GM23338 (cell line): ENCODE measurements around the gene CBFA2T2. TPM values are rescaled to one million over a fixed set of nuclear protein-coding genes. Genes with fewer than 3 reads are reported as not detected.

Experiments
- ATAC-seq: fragments of 200-7000 bp; cut with Tn5 transposase; 3 replicates; pipeline ENCODE4 v1.9.1; 2020
- DNase-seq: peaks from one replicate; pipeline ENCODE4 v3.0.0-alpha.2; 2015; ENCODE audit warnings: low spot score
- H2AFZ ChIP-seq: fragments of 200-600 bp; sonication (generic); 2 replicates; pipeline ENCODE4 v1.8.0; 2016; ENCODE audit warnings: antibody characterized with exemption, mild to moderate bottlenecking, moderate library complexity
- H3F3A ChIP-seq: fragments of 200-600 bp; sonication (generic); replicated peaks from 2 replicates; pipeline ENCODE4 v1.8.0; 2017; ENCODE audit warnings: antibody characterized with exemption, mixed run types, low read depth
- H3K27ac ChIP-seq: fragments of 200-600 bp; sonication (generic); 2 replicates; pipeline ENCODE4 v1.6.1; 2016; ENCODE audit warnings: low read depth
- H3K27me3 ChIP-seq: fragments of 200-600 bp; sonication (generic); 2 replicates; pipeline ENCODE4 v1.8.0; 2016; ENCODE audit warnings: mild to moderate bottlenecking, mixed run types, moderate library complexity; ENCODE audit not compliant: insufficient read depth
- H3K36me3 ChIP-seq: fragments of 200-600 bp; sonication (generic); 2 replicates; pipeline ENCODE4 v1.8.0; 2016; ENCODE audit warnings: mild to moderate bottlenecking; ENCODE audit not compliant: insufficient read depth
- H3K4me1 ChIP-seq: fragments of 200-600 bp; sonication (generic); 2 replicates; pipeline ENCODE4 v1.8.0; 2016; ENCODE audit warnings: mild to moderate bottlenecking, moderate library complexity; ENCODE audit not compliant: insufficient read depth
- H3K4me2 ChIP-seq: fragments of 200-600 bp; sonication (generic); 2 replicates; pipeline ENCODE4 v1.7.1; 2017; ENCODE audit warnings: mixed run types
- H3K4me3 ChIP-seq: fragments of 200-600 bp; sonication (generic); 2 replicates; pipeline ENCODE4 v1.6.1; 2016; ENCODE audit warnings: mixed run types
- H3K79me2 ChIP-seq: fragments of 200-600 bp; sonication (generic); replicated peaks from 2 replicates; pipeline ENCODE4 v1.8.0; 2017; ENCODE audit warnings: mild to moderate bottlenecking; ENCODE audit not compliant: insufficient read depth
- H3K9me2 ChIP-seq: fragments of 200-600 bp; sonication (generic); 2 replicates; pipeline ENCODE4 v1.8.0; 2017; ENCODE audit not compliant: insufficient read depth
- H4K20me1 ChIP-seq: fragments of 200-600 bp; sonication (generic); replicated peaks from 2 replicates; pipeline ENCODE4 v1.8.0; 2017; ENCODE audit warnings: mild to moderate bottlenecking; ENCODE audit not compliant: insufficient read depth
- H3K27ac Mint-ChIP-seq: 2 replicates; pipeline ENCODE4 v1.8.0; 2020; ENCODE audit warnings: inconsistent platforms, mild to moderate bottlenecking, moderate library complexity, mixed read lengths
- H3K27me3 Mint-ChIP-seq: 3 replicates; pipeline ENCODE4 v1.8.0; 2022; ENCODE audit warnings: low read depth, mild to moderate bottlenecking, moderate library complexity, mixed read lengths, inconsistent platforms; ENCODE audit not compliant: insufficient read depth, poor library complexity
- H3K36me3 Mint-ChIP-seq: 3 replicates; pipeline ENCODE4 v1.8.0; 2021; ENCODE audit warnings: low read depth, mild to moderate bottlenecking, inconsistent platforms, moderate library complexity, mixed read lengths
- H3K4me1 Mint-ChIP-seq: 3 replicates; pipeline ENCODE4 v1.8.0; 2020; ENCODE audit warnings: mild to moderate bottlenecking, inconsistent platforms, mixed read lengths
- H3K4me3 Mint-ChIP-seq: 3 replicates; pipeline ENCODE4 v1.8.0; 2021; ENCODE audit warnings: moderate library complexity, mild to moderate bottlenecking, inconsistent platforms, mixed read lengths
- H3K9me3 Mint-ChIP-seq: 3 replicates; pipeline ENCODE4 v1.8.0; 2020; ENCODE audit warnings: moderate library complexity, mild to moderate bottlenecking, inconsistent platforms, mixed read lengths
- CREB1 ChIP-seq: fragments of 250-450 bp; sonication (Bioruptor Pico); IDR thresholded peaks from 2 replicates; pipeline ENCODE4 v1.5.0; 2020; ENCODE audit warnings: low read depth, mild to moderate bottlenecking, moderate library complexity
- EZH2 ChIP-seq: fragments of 200-600 bp; sonication (generic); IDR thresholded peaks from one replicate; pipeline ENCODE4 v1.8.0; 2017; ENCODE audit warnings: antibody characterized with exemption, mild to moderate bottlenecking, low read depth; ENCODE audit not compliant: unreplicated experiment
- EZH2phosphoT487 ChIP-seq: fragments of 200-600 bp; sonication (generic); IDR thresholded peaks from one replicate; pipeline ENCODE4 v1.8.1; 2018; ENCODE audit warnings: antibody characterized with exemption; ENCODE audit not compliant: unreplicated experiment
- JUNB ChIP-seq: IDR thresholded peaks from one replicate; pipeline ENCODE4 v1.6.1; 2016; ENCODE audit warnings: antibody characterized with exemption; ENCODE audit not compliant: unreplicated experiment
- NANOG ChIP-seq: IDR thresholded peaks from 2 replicates; pipeline ENCODE4 v1.6.1; 2016; ENCODE audit warnings: antibody characterized with exemption, borderline replicate concordance
- POLR2AphosphoS5 ChIP-seq: IDR thresholded peaks from 2 replicates; pipeline ENCODE4 v1.6.1; 2016; ENCODE audit warnings: antibody characterized with exemption, low read depth
- STAT1 ChIP-seq: IDR thresholded peaks from one replicate; pipeline ENCODE4 v1.6.1; 2016; ENCODE audit warnings: antibody characterized with exemption; ENCODE audit not compliant: unreplicated experiment
- ZNF114 ChIP-seq: fragments of 250-450 bp; sonication (Bioruptor Pico); IDR thresholded peaks from 2 replicates; pipeline ENCODE4 v1.5.0; 2020; ENCODE audit warnings: mild to moderate bottlenecking, moderate library complexity
- ZNF331 ChIP-seq: fragments of 250-450 bp; sonication (Bioruptor Pico); IDR thresholded peaks from 2 replicates; pipeline ENCODE4 v1.5.0; 2020; ENCODE audit warnings: low read depth, mild to moderate bottlenecking, moderate library complexity
- polyA plus RNA-seq: library from polyadenylated mRNA; unstranded; fragments of >200 nt; fragmentation: Nextera tagmentation; extraction: Ambion mirVana; gene quantifications from 2 replicates; pipeline ENCODE4 v1.2.1, GENCODE V29; 2016
- total RNA-seq: library from RNA; depleted of rRNA; stranded (reverse); fragments of >200 nt; shearing (Covaris generic); gene quantifications from 2 replicates; pipeline ENCODE4 v1.2.3, GENCODE V29; 2014
- TF ChIP-seq, protein P1 (sequence below): IDR thresholded peaks from one replicate; pipeline ENCODE4 v1.6.1; 2018; ENCODE audit warnings: antibody characterized with exemption; ENCODE audit not compliant: unreplicated experiment
- TF ChIP-seq, protein P2 (sequence below), 2 experiments: fragments of 200-600 bp in 1 of 2; sonication (generic) in 1 of 2; conservative IDR thresholded peaks; 2 replicates each; pipeline versions ENCODE4 v1.5.1 to v1.6.1; 2016 to 2017; ENCODE audit warnings: antibody characterized with exemption in 2 of 2, low read depth in 2 of 2, mild to moderate bottlenecking in 2 of 2, moderate library complexity in 1 of 2
- TF ChIP-seq, protein P3 (sequence below): fragments of 250-450 bp; sonication (Bioruptor Pico); IDR thresholded peaks from 2 replicates; pipeline ENCODE4 v1.5.0; 2020; ENCODE audit warnings: mild to moderate bottlenecking, moderate library complexity
- TF ChIP-seq, protein P4 (sequence below): IDR thresholded peaks from 2 replicates; pipeline ENCODE4 v1.6.1; 2016; ENCODE audit warnings: antibody characterized with exemption

The CBFA2T2 gene
- total and polyA plus RNA-seq, 2 experiments from 2014 or later, result 12.7 to 15.8 TPM

DNA sequence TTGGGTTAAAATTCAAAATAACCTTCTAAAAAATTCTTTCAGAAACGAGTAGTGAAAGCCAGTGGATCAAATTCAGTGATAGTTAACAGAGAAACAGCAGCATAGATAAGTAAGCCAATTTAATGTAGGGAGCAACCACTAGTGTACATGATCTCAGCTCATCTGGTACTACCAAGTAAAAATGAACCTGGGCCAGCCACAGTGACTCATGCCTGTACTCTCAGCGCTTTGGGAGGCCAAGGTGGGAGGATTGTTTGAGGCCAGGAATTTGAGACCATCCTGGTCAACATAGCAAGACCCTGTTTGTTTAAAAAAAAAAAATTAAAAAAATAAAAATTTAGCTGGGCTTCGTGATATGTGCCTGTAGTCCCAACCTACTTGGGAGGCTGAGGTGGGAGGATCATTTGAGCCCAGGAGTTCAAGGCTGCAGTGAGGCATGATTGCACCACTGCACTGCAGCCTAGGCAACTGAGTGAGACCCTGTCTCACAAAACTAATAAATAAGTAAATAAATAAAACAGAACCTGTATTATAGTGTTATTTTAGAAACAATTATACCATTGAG is 32.4 kb downstream of the CBFA2T2 start:
- peaks cover 8% of the 10 kb centered on the region; the same call in 1 of the 2 replicates for H4K20me1 ChIP-seq
- no peak overlapping the region for H2AFZ ChIP-seq
- Mint-ChIP-seq H3K27ac (no peak overlapping the region), H3K4me1 (peaks cover 3% of the 10 kb centered on the region; the same call in 2 of the 3 replicates), H3K9me3 (no peaks in the 10 kb centered on the region), H3K4me3 (no peak overlapping the region), H3K36me3 (no peaks in the 10 kb centered on the region), H3K27me3 (no peaks in the 10 kb centered on the region)
- H3K4me1 ChIP-seq, result 0 out of 2 replicates have a peak, but pooled peaks cover 9% of the 10 kb centered on the region
- H3K36me3 ChIP-seq, result no peaks in the 10 kb centered on the region
- H3K9me2 ChIP-seq, result no peaks in the 10 kb centered on the region
- TF ChIP-seq, protein P1, sequence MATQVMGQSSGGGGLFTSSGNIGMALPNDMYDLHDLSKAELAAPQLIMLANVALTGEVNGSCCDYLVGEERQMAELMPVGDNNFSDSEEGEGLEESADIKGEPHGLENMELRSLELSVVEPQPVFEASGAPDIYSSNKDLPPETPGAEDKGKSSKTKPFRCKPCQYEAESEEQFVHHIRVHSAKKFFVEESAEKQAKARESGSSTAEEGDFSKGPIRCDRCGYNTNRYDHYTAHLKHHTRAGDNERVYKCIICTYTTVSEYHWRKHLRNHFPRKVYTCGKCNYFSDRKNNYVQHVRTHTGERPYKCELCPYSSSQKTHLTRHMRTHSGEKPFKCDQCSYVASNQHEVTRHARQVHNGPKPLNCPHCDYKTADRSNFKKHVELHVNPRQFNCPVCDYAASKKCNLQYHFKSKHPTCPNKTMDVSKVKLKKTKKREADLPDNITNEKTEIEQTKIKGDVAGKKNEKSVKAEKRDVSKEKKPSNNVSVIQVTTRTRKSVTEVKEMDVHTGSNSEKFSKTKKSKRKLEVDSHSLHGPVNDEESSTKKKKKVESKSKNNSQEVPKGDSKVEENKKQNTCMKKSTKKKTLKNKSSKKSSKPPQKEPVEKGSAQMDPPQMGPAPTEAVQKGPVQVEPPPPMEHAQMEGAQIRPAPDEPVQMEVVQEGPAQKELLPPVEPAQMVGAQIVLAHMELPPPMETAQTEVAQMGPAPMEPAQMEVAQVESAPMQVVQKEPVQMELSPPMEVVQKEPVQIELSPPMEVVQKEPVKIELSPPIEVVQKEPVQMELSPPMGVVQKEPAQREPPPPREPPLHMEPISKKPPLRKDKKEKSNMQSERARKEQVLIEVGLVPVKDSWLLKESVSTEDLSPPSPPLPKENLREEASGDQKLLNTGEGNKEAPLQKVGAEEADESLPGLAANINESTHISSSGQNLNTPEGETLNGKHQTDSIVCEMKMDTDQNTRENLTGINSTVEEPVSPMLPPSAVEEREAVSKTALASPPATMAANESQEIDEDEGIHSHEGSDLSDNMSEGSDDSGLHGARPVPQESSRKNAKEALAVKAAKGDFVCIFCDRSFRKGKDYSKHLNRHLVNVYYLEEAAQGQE, result no peak
- TF ChIP-seq ZNF114 (CRISPR knock-in tag), result no peak
- TF ChIP-seq, protein P2, sequence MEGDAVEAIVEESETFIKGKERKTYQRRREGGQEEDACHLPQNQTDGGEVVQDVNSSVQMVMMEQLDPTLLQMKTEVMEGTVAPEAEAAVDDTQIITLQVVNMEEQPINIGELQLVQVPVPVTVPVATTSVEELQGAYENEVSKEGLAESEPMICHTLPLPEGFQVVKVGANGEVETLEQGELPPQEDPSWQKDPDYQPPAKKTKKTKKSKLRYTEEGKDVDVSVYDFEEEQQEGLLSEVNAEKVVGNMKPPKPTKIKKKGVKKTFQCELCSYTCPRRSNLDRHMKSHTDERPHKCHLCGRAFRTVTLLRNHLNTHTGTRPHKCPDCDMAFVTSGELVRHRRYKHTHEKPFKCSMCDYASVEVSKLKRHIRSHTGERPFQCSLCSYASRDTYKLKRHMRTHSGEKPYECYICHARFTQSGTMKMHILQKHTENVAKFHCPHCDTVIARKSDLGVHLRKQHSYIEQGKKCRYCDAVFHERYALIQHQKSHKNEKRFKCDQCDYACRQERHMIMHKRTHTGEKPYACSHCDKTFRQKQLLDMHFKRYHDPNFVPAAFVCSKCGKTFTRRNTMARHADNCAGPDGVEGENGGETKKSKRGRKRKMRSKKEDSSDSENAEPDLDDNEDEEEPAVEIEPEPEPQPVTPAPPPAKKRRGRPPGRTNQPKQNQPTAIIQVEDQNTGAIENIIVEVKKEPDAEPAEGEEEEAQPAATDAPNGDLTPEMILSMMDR (conservative IDR thresholded peaks at IDR 0.05; ENCODE audit: low read depth in 2 of 2), result no peak
- TF ChIP-seq STAT1, result no peak
- TF ChIP-seq, protein P3, sequence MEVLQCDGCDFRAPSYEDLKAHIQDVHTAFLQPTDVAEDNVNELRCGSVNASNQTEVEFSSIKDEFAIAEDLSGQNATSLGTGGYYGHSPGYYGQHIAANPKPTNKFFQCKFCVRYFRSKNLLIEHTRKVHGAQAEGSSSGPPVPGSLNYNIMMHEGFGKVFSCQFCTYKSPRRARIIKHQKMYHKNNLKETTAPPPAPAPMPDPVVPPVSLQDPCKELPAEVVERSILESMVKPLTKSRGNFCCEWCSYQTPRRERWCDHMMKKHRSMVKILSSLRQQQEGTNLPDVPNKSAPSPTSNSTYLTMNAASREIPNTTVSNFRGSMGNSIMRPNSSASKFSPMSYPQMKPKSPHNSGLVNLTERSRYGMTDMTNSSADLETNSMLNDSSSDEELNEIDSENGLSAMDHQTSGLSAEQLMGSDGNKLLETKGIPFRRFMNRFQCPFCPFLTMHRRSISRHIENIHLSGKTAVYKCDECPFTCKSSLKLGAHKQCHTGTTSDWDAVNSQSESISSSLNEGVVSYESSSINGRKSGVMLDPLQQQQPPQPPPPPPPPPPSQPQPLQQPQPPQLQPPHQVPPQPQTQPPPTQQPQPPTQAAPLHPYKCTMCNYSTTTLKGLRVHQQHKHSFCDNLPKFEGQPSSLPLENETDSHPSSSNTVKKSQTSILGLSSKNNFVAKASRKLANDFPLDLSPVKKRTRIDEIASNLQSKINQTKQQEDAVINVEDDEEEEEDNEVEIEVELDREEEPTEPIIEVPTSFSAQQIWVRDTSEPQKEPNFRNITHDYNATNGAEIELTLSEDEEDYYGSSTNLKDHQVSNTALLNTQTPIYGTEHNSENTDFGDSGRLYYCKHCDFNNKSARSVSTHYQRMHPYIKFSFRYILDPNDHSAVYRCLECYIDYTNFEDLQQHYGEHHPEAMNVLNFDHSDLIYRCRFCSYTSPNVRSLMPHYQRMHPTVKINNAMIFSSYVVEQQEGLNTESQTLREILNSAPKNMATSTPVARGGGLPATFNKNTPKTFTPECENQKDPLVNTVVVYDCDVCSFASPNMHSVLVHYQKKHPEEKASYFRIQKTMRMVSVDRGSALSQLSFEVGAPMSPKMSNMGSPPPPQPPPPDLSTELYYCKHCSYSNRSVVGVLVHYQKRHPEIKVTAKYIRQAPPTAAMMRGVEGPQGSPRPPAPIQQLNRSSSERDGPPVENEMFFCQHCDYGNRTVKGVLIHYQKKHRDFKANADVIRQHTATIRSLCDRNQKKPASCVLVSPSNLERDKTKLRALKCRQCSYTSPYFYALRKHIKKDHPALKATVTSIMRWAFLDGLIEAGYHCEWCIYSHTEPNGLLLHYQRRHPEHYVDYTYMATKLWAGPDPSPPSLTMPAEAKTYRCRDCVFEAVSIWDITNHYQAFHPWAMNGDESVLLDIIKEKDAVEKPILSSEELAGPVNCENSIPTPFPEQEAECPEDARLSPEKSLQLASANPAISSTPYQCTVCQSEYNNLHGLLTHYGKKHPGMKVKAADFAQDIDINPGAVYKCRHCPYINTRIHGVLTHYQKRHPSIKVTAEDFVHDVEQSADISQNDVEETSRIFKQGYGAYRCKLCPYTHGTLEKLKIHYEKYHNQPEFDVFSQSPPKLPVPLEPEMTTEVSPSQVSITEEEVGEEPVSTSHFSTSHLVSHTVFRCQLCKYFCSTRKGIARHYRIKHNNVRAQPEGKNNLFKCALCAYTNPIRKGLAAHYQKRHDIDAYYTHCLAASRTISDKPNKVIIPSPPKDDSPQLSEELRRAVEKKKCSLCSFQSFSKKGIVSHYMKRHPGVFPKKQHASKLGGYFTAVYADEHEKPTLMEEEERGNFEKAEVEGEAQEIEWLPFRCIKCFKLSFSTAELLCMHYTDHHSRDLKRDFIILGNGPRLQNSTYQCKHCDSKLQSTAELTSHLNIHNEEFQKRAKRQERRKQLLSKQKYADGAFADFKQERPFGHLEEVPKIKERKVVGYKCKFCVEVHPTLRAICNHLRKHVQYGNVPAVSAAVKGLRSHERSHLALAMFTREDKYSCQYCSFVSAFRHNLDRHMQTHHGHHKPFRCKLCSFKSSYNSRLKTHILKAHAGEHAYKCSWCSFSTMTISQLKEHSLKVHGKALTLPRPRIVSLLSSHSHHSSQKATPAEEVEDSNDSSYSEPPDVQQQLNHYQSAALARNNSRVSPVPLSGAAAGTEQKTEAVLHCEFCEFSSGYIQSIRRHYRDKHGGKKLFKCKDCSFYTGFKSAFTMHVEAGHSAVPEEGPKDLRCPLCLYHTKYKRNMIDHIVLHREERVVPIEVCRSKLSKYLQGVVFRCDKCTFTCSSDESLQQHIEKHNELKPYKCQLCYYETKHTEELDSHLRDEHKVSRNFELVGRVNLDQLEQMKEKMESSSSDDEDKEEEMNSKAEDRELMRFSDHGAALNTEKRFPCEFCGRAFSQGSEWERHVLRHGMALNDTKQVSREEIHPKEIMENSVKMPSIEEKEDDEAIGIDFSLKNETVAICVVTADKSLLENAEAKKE (CRISPR knock-in tag), result no peak
- TF ChIP-seq NANOG, result no peak
- TF ChIP-seq JUNB, result no peak
- TF ChIP-seq EZH2, result no peak
- no peak for TF ChIP-seq CREB1 (CRISPR knock-in tag)
- no peak for TF ChIP-seq ZNF331 (CRISPR knock-in tag)
- TF ChIP-seq POLR2AphosphoS5, result no peak
- TF ChIP-seq, protein P4, sequence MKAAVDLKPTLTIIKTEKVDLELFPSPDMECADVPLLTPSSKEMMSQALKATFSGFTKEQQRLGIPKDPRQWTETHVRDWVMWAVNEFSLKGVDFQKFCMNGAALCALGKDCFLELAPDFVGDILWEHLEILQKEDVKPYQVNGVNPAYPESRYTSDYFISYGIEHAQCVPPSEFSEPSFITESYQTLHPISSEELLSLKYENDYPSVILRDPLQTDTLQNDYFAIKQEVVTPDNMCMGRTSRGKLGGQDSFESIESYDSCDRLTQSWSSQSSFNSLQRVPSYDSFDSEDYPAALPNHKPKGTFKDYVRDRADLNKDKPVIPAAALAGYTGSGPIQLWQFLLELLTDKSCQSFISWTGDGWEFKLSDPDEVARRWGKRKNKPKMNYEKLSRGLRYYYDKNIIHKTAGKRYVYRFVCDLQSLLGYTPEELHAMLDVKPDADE, result no peak
- TF ChIP-seq EZH2phosphoT487, result no peak
- H3K79me2 ChIP-seq, result peaks cover 15% of the 10 kb centered on the region
- DNase-seq (no peak), ATAC-seq (no peak)
- no peaks in the 10 kb centered on the region for H3F3A ChIP-seq
- no peak overlapping the region for H3K27ac ChIP-seq
- no peaks in the 10 kb centered on the region for H3K27me3 ChIP-seq
- H3K4me2 ChIP-seq, result no peak overlapping the region
- no peak overlapping the region for H3K4me3 ChIP-seq
